K562 (cell line): ENCODE measurements around the gene KLHL34.

Experiments used
- EGR1 ChIP-seq: fragments of 450-650 bp; conservative IDR thresholded peaks from 2 replicates; pipeline ENCODE4 v1.6.1; 2017; ENCODE audit warnings: mild to moderate bottlenecking
- SREBF2 ChIP-seq: sonication (generic); formaldehyde crosslinking; IDR thresholded peaks from 2 replicates; pipeline ENCODE4 v1.4.0; 2020; ENCODE audit warnings: mild to moderate bottlenecking, missing genetic modification reagents
- TGIF2 ChIP-seq: sonication (generic); formaldehyde crosslinking; IDR thresholded peaks from 2 replicates; pipeline ENCODE4 v1.8.1; 2022; ENCODE audit warnings: mild to moderate bottlenecking, missing genetic modification reagents, moderate library complexity
- TF ChIP-seq, protein P1 (sequence below), 2 experiments: fragments of 450-650 bp in 1 of 2; sonication (generic) in 1 of 2; formaldehyde crosslinking in 1 of 2; IDR thresholded peaks; 2 replicates each; pipeline versions ENCODE4 v1.7.1 to v1.9.0; 2016 to 2022; ENCODE audit warnings: inconsistent platforms in 1 of 2, mild to moderate bottlenecking in 1 of 2, missing genetic modification reagents in 1 of 2
- TF ChIP-seq, protein P2 (sequence below): fragments of 450-650 bp; formaldehyde crosslinking; IDR thresholded peaks from 2 replicates; pipeline ENCODE4 v1.4.0; 2020; ENCODE audit warnings: mild to moderate bottlenecking, moderate library complexity
- TF ChIP-seq, protein P3 (sequence below): fragments of 450-650 bp; formaldehyde crosslinking; IDR thresholded peaks from 2 replicates; pipeline ENCODE4 v1.4.0; 2020; ENCODE audit warnings: mild to moderate bottlenecking, moderate library complexity
- TF ChIP-seq, protein P4 (sequence below), 3 experiments: IDR thresholded peaks in 2 of 3; conservative IDR thresholded peaks in 1 of 3; 2 replicates each; pipeline ENCODE4 v1.5.1; 2011 to 2012; ENCODE audit warnings: low read length in 3 of 3, mild to moderate bottlenecking in 3 of 3, control low read depth in 2 of 3, improper control_type of control experiment in 1 of 3, inconsistent platforms in 1 of 3, low read depth in 1 of 3, mixed read lengths in 1 of 3, moderate library complexity in 1 of 3; ENCODE audit not compliant: insufficient read depth in 2 of 3

DNA sequence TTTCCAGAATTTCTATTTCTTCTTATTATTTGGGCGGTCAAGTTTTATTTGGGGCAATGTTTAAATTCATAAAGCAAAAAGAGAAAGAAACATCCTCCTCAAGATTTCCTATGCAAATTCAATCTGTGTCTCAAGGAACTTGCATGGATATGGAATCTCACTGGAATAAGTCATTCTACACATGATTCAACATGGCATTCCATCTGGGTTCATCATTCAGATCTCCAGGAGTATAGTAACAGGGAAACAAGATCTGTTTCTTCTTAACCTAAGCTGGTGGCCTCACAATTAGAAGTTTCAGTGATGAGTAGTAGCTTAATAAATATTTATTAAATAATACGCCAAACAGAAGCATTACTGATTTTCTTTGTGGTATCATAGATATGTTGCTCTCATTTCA is 19.8 kb downstream of the KLHL34 start:
- TF ChIP-seq, protein P1, sequence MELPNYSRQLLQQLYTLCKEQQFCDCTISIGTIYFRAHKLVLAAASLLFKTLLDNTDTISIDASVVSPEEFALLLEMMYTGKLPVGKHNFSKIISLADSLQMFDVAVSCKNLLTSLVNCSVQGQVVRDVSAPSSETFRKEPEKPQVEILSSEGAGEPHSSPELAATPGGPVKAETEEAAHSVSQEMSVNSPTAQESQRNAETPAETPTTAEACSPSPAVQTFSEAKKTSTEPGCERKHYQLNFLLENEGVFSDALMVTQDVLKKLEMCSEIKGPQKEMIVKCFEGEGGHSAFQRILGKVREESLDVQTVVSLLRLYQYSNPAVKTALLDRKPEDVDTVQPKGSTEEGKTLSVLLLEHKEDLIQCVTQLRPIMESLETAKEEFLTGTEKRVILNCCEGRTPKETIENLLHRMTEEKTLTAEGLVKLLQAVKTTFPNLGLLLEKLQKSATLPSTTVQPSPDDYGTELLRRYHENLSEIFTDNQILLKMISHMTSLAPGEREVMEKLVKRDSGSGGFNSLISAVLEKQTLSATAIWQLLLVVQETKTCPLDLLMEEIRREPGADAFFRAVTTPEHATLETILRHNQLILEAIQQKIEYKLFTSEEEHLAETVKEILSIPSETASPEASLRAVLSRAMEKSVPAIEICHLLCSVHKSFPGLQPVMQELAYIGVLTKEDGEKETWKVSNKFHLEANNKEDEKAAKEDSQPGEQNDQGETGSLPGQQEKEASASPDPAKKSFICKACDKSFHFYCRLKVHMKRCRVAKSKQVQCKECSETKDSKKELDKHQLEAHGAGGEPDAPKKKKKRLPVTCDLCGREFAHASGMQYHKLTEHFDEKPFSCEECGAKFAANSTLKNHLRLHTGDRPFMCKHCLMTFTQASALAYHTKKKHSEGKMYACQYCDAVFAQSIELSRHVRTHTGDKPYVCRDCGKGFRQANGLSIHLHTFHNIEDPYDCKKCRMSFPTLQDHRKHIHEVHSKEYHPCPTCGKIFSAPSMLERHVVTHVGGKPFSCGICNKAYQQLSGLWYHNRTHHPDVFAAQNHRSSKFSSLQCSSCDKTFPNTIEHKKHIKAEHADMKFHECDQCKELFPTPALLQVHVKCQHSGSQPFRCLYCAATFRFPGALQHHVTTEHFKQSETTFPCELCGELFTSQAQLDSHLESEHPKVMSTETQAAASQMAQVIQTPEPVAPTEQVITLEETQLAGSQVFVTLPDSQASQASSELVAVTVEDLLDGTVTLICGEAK (IDR thresholded peaks at IDR 0.05): no peak
- TF ChIP-seq, protein P1 (CRISPR knock-in tag; IDR thresholded peaks at IDR 0.05): no peak
- TF ChIP-seq, protein P2, sequence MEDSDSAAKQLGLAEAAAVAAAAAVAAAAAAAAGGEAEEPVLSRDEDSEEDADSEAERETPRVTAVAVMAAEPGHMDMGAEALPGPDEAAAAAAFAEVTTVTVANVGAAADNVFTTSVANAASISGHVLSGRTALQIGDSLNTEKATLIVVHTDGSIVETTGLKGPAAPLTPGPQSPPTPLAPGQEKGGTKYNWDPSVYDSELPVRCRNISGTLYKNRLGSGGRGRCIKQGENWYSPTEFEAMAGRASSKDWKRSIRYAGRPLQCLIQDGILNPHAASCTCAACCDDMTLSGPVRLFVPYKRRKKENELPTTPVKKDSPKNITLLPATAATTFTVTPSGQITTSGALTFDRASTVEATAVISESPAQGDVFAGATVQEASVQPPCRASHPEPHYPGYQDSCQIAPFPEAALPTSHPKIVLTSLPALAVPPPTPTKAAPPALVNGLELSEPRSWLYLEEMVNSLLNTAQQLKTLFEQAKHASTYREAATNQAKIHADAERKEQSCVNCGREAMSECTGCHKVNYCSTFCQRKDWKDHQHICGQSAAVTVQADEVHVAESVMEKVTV (CRISPR knock-in tag): no peak
- TF ChIP-seq SREBF2 (CRISPR knock-in tag) (no peak), TGIF2 (no peak), EGR1 (no peak)
- TF ChIP-seq, protein P3, sequence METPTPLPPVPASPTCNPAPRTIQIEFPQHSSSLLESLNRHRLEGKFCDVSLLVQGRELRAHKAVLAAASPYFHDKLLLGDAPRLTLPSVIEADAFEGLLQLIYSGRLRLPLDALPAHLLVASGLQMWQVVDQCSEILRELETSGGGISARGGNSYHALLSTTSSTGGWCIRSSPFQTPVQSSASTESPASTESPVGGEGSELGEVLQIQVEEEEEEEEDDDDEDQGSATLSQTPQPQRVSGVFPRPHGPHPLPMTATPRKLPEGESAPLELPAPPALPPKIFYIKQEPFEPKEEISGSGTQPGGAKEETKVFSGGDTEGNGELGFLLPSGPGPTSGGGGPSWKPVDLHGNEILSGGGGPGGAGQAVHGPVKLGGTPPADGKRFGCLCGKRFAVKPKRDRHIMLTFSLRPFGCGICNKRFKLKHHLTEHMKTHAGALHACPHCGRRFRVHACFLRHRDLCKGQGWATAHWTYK (CRISPR knock-in tag): no peak
- TF ChIP-seq, protein P4, sequence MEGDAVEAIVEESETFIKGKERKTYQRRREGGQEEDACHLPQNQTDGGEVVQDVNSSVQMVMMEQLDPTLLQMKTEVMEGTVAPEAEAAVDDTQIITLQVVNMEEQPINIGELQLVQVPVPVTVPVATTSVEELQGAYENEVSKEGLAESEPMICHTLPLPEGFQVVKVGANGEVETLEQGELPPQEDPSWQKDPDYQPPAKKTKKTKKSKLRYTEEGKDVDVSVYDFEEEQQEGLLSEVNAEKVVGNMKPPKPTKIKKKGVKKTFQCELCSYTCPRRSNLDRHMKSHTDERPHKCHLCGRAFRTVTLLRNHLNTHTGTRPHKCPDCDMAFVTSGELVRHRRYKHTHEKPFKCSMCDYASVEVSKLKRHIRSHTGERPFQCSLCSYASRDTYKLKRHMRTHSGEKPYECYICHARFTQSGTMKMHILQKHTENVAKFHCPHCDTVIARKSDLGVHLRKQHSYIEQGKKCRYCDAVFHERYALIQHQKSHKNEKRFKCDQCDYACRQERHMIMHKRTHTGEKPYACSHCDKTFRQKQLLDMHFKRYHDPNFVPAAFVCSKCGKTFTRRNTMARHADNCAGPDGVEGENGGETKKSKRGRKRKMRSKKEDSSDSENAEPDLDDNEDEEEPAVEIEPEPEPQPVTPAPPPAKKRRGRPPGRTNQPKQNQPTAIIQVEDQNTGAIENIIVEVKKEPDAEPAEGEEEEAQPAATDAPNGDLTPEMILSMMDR (IDR thresholded peaks at IDR 0.05 in 2 of 3, conservative IDR thresholded peaks at IDR 0.05 in 1 of 3; ENCODE audit: insufficient read depth in 2 of 3, low read depth in 1 of 3, low read length in 3 of 3): no peak
